Colonic mucosa (tissue), 4 donors: Measurements from ENCODE around the gene CRABP2. TPM values are rescaled to one million over a fixed set of nuclear protein-coding genes. Genes with fewer than 3 reads are reported as not detected.

Experiments
- DNase-seq: peaks from one replicate; pipeline ENCODE4 v3.0.0-alpha.2; 2020
- H3K27ac ChIP-seq: fragments of 200-600 bp; one replicate; pipeline ENCODE4 v1.8.0; 2021
- H3K27me3 ChIP-seq: fragments of 200-600 bp; one replicate; pipeline ENCODE4 v1.8.0; 2021
- H3K36me3 ChIP-seq: fragments of 200-600 bp; one replicate; pipeline ENCODE4 v1.8.0; 2021
- H3K4me1 ChIP-seq: fragments of 200-600 bp; one replicate; pipeline ENCODE4 v1.8.0; 2021; ENCODE audit warnings: mild to moderate bottlenecking
- H3K4me3 ChIP-seq: fragments of 200-600 bp; one replicate; pipeline ENCODE4 v1.8.0; 2021
- H3K9ac ChIP-seq, 2 donors: one replicate each; pipeline ENCODE4 v1.7.0; 2013; ENCODE audit warnings: control low read depth in 2 of 2, low read depth in 2 of 2, low read length in 2 of 2
- H3K9me3 ChIP-seq: fragments of 200-600 bp; one replicate; pipeline ENCODE4 v1.8.0; 2021
- intact Hi-C: fragments of 100-400 bp; cut with DNase I; formaldehyde crosslinking; loops from one replicate; pipeline ENCODE4 v1.14.1; 2022
- total RNA-seq, 2 donors: library from RNA; stranded (reverse); fragmentation: NEBNext Ultra II Directional in 1 of 2; extraction: Animal tissue kit (Norgen Biotek cat#: 25700) in 1 of 2; gene quantifications; one replicate each; pipeline ENCODE4 v1.2.1, GENCODE V29; 2021
- TF ChIP-seq, protein P1 (sequence below): fragments of 200-600 bp; IDR thresholded peaks from one replicate; pipeline ENCODE4 v1.8.0; 2022; ENCODE audit warnings: antibody characterized with exemption, mild to moderate bottlenecking
- donor health status: healthy.
- donor health status: DM: no; HTN: no; CAD: no.
- donor health status: DM: no; HTN: no; CAD: no.

Gene CRABP2
- total RNA-seq, 2 donors from 2014 or later, result 1.2 to 1.4 TPM

DNA sequence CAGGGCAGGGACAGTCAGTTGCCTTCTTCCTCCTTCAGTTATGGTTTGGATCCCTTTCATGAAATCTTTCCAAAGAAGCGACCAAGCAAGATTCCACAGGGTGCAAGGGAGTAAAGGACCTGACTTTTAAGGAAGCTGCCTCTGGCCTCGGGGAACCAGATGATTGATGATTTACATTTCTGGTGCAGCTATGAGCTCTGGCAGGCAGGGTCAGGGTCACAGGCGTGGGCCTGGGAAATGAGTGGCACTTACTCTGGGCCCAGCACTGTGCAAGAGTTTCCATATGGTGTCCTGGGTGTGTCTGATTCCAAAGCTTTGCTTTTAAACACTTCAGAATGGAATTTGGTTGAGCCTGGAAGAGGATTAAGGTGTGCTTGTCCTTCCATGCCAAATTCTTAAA is 7.2 kb upstream of the CRABP2 start:
- no peaks in the 10 kb centered on the region for H3K4me1 ChIP-seq
- no peaks in the 10 kb centered on the region for H3K36me3 ChIP-seq
- H3K9ac ChIP-seq, result no peak overlapping the region
- DNase-seq, result no peak
- H3K27me3 ChIP-seq, result no peaks in the 10 kb centered on the region
- TF ChIP-seq, protein P1, sequence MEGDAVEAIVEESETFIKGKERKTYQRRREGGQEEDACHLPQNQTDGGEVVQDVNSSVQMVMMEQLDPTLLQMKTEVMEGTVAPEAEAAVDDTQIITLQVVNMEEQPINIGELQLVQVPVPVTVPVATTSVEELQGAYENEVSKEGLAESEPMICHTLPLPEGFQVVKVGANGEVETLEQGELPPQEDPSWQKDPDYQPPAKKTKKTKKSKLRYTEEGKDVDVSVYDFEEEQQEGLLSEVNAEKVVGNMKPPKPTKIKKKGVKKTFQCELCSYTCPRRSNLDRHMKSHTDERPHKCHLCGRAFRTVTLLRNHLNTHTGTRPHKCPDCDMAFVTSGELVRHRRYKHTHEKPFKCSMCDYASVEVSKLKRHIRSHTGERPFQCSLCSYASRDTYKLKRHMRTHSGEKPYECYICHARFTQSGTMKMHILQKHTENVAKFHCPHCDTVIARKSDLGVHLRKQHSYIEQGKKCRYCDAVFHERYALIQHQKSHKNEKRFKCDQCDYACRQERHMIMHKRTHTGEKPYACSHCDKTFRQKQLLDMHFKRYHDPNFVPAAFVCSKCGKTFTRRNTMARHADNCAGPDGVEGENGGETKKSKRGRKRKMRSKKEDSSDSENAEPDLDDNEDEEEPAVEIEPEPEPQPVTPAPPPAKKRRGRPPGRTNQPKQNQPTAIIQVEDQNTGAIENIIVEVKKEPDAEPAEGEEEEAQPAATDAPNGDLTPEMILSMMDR, result no peak
- intact Hi-C loops, result loop anchor here (10.0 kb wide), 1 partner anchor 162 kb away; no protein-coding TSS in a partner anchor
- no peak overlapping the region for H3K4me3 ChIP-seq
- no peak overlapping the region for H3K27ac ChIP-seq
- no peaks in the 10 kb centered on the region for H3K9me3 ChIP-seq

DNA sequence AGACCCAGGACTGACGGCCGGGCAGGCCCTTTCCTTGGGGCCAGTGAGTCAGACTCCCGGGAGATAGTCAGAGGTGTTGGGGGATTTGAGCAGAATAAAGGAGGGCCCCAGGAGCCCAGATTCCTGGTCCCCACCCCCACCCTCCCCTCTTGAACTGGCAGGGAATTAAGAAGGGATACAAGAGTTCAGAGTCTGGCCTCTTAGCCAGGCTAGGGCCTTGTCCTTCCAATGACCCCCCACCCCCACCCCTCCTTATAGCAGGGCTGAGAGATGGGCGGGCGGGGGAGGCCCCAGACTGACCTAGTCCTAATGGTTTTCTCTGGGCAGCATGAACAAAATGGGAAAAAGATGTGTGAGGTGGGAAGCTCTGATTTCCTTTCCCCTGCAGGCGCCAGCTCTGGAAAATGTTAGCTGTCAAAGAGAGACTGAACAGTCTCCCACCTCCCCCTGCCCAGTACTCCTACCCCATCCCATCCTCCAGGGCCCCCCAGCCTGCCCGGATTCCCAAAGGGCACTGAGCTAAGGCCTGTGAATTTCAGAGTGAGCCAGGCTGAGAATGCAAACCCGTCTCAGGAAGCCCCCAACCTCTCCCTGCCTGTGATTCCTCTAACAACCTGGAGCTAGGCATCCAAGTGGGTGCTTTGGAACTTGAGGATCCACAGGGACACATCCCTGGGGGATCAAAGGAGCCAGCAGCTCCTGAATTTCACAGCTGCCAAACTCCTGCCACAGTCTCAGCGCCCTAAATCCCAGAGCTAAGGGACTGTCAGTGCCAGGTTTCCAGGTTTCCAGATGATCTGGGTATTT is 5.8 kb upstream of the CRABP2 start:
- no peak for DNase-seq
- Histone ChIP-seq H3K9me3 (no peaks in the 10 kb centered on the region), H3K4me1 (no peaks in the 10 kb centered on the region), H3K4me3 (no peak overlapping the region), H3K27me3 (no peaks in the 10 kb centered on the region), H3K36me3 (no peaks in the 10 kb centered on the region), H3K27ac (no peak overlapping the region), H3K9ac (no peak overlapping the region)
- intact Hi-C loops, result loop anchor here (10.0 kb wide), 1 partner anchor 164 kb away; no protein-coding TSS in a partner anchor
- TF ChIP-seq, protein P1, result no peak

DNA sequence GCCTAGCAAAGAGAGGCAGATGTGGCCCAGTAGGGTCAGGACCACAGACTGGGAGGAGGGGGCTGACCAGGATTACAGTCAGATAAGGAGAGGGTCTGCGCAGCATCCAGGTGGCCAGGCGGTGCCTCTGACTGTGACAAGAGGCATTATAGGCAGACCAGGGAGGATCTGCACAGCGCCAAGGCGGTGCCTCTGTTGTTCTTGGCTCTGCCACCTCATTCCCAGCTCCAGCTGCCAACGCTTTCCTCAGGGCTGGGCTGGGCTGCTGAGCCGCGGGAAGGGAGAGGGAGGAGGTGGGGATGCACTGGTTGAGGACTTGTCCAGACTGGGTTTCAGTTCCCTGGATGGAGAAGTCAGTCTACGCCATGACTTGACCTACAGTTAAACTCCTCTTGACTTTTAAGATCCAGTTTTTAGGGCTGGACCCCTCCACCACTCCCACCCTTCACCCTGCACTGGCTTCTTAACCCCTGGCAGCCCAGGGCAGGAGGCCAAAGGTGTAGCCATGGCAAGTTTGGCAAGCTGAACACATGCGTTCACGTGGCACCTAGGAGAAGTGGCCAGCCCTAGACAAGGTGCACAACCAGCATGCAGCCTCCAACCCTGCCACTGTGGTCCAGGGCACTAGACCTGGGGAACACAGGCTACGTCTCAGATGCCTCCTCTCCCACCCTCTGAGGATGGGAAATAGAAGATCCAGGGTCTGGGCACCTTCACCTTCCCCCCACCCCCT is 4.5 kb upstream of the CRABP2 start:
- intact Hi-C loops, result loop anchor here (10.0 kb wide), 1 partner anchor 165 kb away; no protein-coding TSS in a partner anchor
- no peak overlapping the region for H3K9ac ChIP-seq
- no peak overlapping the region for H3K4me3 ChIP-seq
- peak; percentile 73 for DNase-seq
- H3K27ac ChIP-seq, result no peak overlapping the region
- no peaks in the 10 kb centered on the region for H3K36me3 ChIP-seq
- TF ChIP-seq, protein P1, result no peak
- H3K27me3 ChIP-seq, result peaks cover 6% of the 10 kb centered on the region
- H3K4me1 ChIP-seq, result peaks cover 13% of the 10 kb centered on the region
- no peaks in the 10 kb centered on the region for H3K9me3 ChIP-seq

DNA sequence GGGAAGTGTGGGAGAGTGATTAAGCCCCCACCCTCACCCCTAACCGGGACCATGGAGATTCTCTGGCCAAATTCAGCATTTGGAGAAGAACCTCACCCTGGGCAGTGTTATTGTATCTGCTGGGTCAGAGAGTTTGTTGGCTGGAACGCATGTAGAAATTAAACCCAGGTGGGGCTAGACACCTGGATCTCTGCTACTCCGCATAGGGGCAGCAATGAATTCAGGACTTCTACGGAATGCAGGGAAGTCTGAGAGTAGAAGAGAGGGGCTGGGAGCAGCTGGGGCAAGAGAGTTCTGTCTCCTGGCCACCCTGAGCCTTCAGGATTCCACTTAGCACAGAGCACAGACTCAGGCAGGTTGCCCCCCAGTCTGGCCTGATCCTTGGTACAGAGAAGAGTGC is 3.6 kb upstream of the CRABP2 start:
- Histone ChIP-seq H3K4me1 (peaks cover 14% of the 10 kb centered on the region), H3K9ac (no peak overlapping the region), H3K27me3 (peaks cover 9% of the 10 kb centered on the region), H3K9me3 (no peaks in the 10 kb centered on the region), H3K4me3 (no peak overlapping the region), H3K36me3 (no peaks in the 10 kb centered on the region), H3K27ac (no peak overlapping the region)
- TF ChIP-seq, protein P1, result no peak
- DNase-seq, result no peak
- intact Hi-C loops, result no loop called here

DNA sequence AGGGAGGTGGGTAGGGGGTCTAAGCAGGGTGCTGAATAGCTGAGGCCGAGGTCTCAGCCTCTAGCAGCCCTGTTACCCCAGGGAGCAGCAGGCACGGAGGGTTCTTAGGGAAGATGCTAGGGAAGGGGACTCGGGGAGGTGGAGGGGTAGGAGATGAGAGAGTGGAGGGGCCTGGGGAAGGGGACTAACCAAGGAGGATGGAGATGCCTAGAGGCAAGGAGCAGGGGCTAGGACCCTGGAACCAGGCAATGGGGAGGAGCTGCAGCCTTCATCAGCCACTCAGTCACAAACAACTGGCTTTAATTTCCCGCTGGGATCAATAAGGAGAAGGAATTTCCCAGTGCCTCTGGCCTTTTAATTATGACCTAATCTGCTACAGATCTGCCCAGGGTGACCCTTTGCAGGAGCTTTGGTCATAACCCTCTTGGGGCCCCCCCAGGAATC is 2.9 kb upstream of the CRABP2 start:
- Histone ChIP-seq H3K27me3 (peaks cover 9% of the 10 kb centered on the region), H3K36me3 (no peaks in the 10 kb centered on the region), H3K4me3 (no peak overlapping the region), H3K27ac (no peak overlapping the region), H3K9ac (no peak overlapping the region), H3K9me3 (no peaks in the 10 kb centered on the region), H3K4me1 (peaks cover 14% of the 10 kb centered on the region)
- no peak for DNase-seq
- TF ChIP-seq, protein P1, result no peak
- intact Hi-C loops, result no loop called here
